Measurements from ENCODE around the gene DOK6. TPM values are rescaled to one million over a fixed set of nuclear protein-coding genes. Genes with fewer than 3 reads are reported as not detected.

Gene DOK6
- total RNA-seq, 1 donor from 2014 or later, result 19.7 TPM

DNA sequence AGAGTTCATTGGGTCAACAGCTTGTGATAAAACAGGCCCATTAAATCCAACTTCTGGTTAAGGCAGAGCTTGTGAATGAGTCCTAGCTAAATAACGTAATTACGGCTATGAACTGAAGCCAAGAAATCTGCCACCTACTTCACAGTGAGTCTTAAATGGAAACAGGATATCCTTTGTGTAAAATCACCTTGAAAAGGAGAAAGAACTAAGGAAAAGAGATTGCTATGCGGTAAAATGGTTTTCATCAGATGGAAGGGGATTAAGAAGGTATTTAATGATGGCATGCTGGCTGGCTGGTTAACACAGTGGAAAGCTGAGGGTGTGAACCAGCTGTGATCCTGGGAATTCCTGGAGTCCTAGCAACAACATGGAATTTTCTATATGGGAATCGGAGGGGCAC is 156.6 kb downstream of the DOK6 start:
- Mint-ChIP-seq H3K9me3 (ENCODE audit: unreplicated experiment) (no peaks in the 10 kb centered on the region), H3K27ac (ENCODE audit: unreplicated experiment) (no peak overlapping the region), H3K36me3 (ENCODE audit: unreplicated experiment) (no peaks in the 10 kb centered on the region), H3K4me1 (ENCODE audit: low read depth, unreplicated experiment) (no peaks in the 10 kb centered on the region), H3K27me3 (ENCODE audit: unreplicated experiment) (no peaks in the 10 kb centered on the region), H3K4me3 (ENCODE audit: unreplicated experiment) (no peak overlapping the region)
- no peak for DNase-seq
- no peak for TF ChIP-seq CTCF (IDR thresholded peaks at IDR 0.05; ENCODE audit: partially characterized antibody, unreplicated experiment)

GRCh38 chr18:69558052-69558451 is 157.4 kb downstream of the DOK6 start:
- DNase-seq, result no peak
- H3K4me3 Mint-ChIP-seq (ENCODE audit: unreplicated experiment), result no peak overlapping the region
- H3K4me1 Mint-ChIP-seq (ENCODE audit: low read depth, unreplicated experiment), result no peaks in the 10 kb centered on the region
- no peaks in the 10 kb centered on the region for H3K9me3 Mint-ChIP-seq (ENCODE audit: unreplicated experiment)
- TF ChIP-seq CTCF (IDR thresholded peaks at IDR 0.05; ENCODE audit: partially characterized antibody, unreplicated experiment), result no peak
- H3K27me3 Mint-ChIP-seq (ENCODE audit: unreplicated experiment), result no peaks in the 10 kb centered on the region
- H3K36me3 Mint-ChIP-seq (ENCODE audit: unreplicated experiment), result no peaks in the 10 kb centered on the region
- H3K27ac Mint-ChIP-seq (ENCODE audit: unreplicated experiment), result no peak overlapping the region

GRCh38 chr18:69559604-69560003 is 158.9 kb downstream of the DOK6 start:
- H3K36me3 Mint-ChIP-seq (ENCODE audit: unreplicated experiment), result no peaks in the 10 kb centered on the region
- no peak overlapping the region for H3K27ac Mint-ChIP-seq (ENCODE audit: unreplicated experiment)
- H3K27me3 Mint-ChIP-seq (ENCODE audit: unreplicated experiment), result no peaks in the 10 kb centered on the region
- no peak for TF ChIP-seq CTCF (IDR thresholded peaks at IDR 0.05; ENCODE audit: partially characterized antibody, unreplicated experiment)
- no peak for DNase-seq
- no peaks in the 10 kb centered on the region for H3K9me3 Mint-ChIP-seq (ENCODE audit: unreplicated experiment)
- no peaks in the 10 kb centered on the region for H3K4me1 Mint-ChIP-seq (ENCODE audit: low read depth, unreplicated experiment)
- H3K4me3 Mint-ChIP-seq (ENCODE audit: unreplicated experiment), result no peak overlapping the region

- no peak for TF ChIP-seq CTCF (IDR thresholded peaks at IDR 0.05; ENCODE audit: partially characterized antibody, unreplicated experiment)
These were observed 163.9 kb downstream of the DOK6 start for GRCh38 chr18:69564602-69565001.

GRCh38 chr18:69567813-69568488 is 167.3 kb downstream of the DOK6 start:
- peaks cover 6% of the 10 kb centered on the region for H3K9me3 Mint-ChIP-seq (ENCODE audit: unreplicated experiment)
- peaks cover 1% of the 10 kb centered on the region for H3K27me3 Mint-ChIP-seq (ENCODE audit: unreplicated experiment)
- no peaks in the 10 kb centered on the region for H3K4me1 Mint-ChIP-seq (ENCODE audit: low read depth, unreplicated experiment)
- peaks cover 16% of the 10 kb centered on the region for H3K36me3 Mint-ChIP-seq (ENCODE audit: unreplicated experiment)
- no peak for DNase-seq
- no peak overlapping the region for H3K27ac Mint-ChIP-seq (ENCODE audit: unreplicated experiment)
- H3K4me3 Mint-ChIP-seq (ENCODE audit: unreplicated experiment), result no peak overlapping the region
- no peak for TF ChIP-seq CTCF (IDR thresholded peaks at IDR 0.05; ENCODE audit: partially characterized antibody, unreplicated experiment)

More at GRCh38 chr18:69564602-69565001, 163.9 kb downstream of the DOK6 start:
- H3K27ac Mint-ChIP-seq (ENCODE audit: unreplicated experiment), result no peak overlapping the region
- DNase-seq, result no peak
- H3K4me1 Mint-ChIP-seq (ENCODE audit: low read depth, unreplicated experiment), result no peaks in the 10 kb centered on the region
- peaks cover 6% of the 10 kb centered on the region for H3K9me3 Mint-ChIP-seq (ENCODE audit: unreplicated experiment)
- peaks cover 16% of the 10 kb centered on the region for H3K36me3 Mint-ChIP-seq (ENCODE audit: unreplicated experiment)
- H3K4me3 Mint-ChIP-seq (ENCODE audit: unreplicated experiment), result no peak overlapping the region
- peaks cover 1% of the 10 kb centered on the region for H3K27me3 Mint-ChIP-seq (ENCODE audit: unreplicated experiment)
